AG10803 (cell line): Measurements from ENCODE around the gene FAR2.
A peak's percentile ranks its signal among the peaks of the same experiment; 100 is the strongest.

Source experiments
- DNase-seq: peaks from one replicate; pipeline ENCODE4 v3.0.0; 2010; ENCODE audit warnings: low read depth
- H3K4me3 ChIP-seq: 2 replicates; pipeline ENCODE4 v1.5.1; 2011; ENCODE audit warnings: mild to moderate bottlenecking, low read length, control low read depth
- CTCF ChIP-seq: conservative IDR thresholded peaks from 2 replicates; pipeline ENCODE4 v1.5.1; 2011; ENCODE audit warnings: mild to moderate bottlenecking, low read length, control low read depth, inconsistent platforms

The FAR2 gene

GRCh38 chr12:29148911-29149690, at the start of gene FAR2:
Gene FAR2, plus strand, starts transcription at chr12:29149278. Its CDS starts 121,172 bp downstream, at chr12:29270450.
- peak within 1 kb of the TSS; percentile 67 for H3K4me3 ChIP-seq
- TF ChIP-seq CTCF, result no peak
- peak; percentile 9 for DNase-seq

- TF ChIP-seq CTCF, result no peak
- no peak overlapping the region for H3K4me3 ChIP-seq
- DNase-seq, result no peak
Measured at GRCh38 chr12:29102741-29103140, 46.3 kb upstream of the FAR2 start.

- no peak overlapping the region for H3K4me3 ChIP-seq
- no peak for DNase-seq
- no peak for TF ChIP-seq CTCF
Measured at GRCh38 chr12:29103539-29103974, 45.5 kb upstream of the FAR2 start.

GRCh38 chr12:29104516-29104915, 44.6 kb upstream of the FAR2 start:
- TF ChIP-seq CTCF, result no peak
- DNase-seq, result no peak
- H3K4me3 ChIP-seq, result no peak overlapping the region

GRCh38 chr12:29110506-29111442, 38.3 kb upstream of the FAR2 start:
- no peak overlapping the region for H3K4me3 ChIP-seq
- no peak for DNase-seq
- TF ChIP-seq CTCF, result no peak

- no peak for TF ChIP-seq CTCF
Measured at GRCh38 chr12:29113101-29113500, 36.0 kb upstream of the FAR2 start.

More at GRCh38 chr12:29113101-29113500, 36.0 kb upstream of the FAR2 start:
- H3K4me3 ChIP-seq, result no peak overlapping the region
- no peak for DNase-seq
